Measurements from ENCODE around the gene NEURL2. TPM values are rescaled to one million over a fixed set of nuclear protein-coding genes. Genes with fewer than 3 reads are reported as not detected.
A peak's percentile ranks its signal among the peaks of the same experiment; 100 is the strongest.

Gene NEURL2
- total RNA-seq, 1 donor from 2014 or later, result 4.0 TPM

- Histone ChIP-seq H3K36me3 (peaks cover 49 to 57% of the 10 kb centered on the region in 2 donors), H3K4me3 (no peak overlapping the region), H3K27ac (no peak overlapping the region), H3K4me1 (peaks cover 4 to 5% of the 10 kb centered on the region in 2 donors), H3K27me3 (no peaks in the 10 kb centered on the region), H3K9me3 (no peaks in the 10 kb centered on the region)
- no peak for DNase-seq (ENCODE audit: low spot score in 2 of 2)
- no peak for TF ChIP-seq CTCF (IDR thresholded peaks at IDR 0.05)
- intact Hi-C loops (cut with DNase I), result no loop called here
These were observed 5.7 kb upstream of the NEURL2 start for GRCh38 chr20:45896641-45897161.

GRCh38 chr20:45894797-45895196, 3.8 kb upstream of the NEURL2 start:
- no peak for TF ChIP-seq CTCF (IDR thresholded peaks at IDR 0.05)
- no peaks in the 10 kb centered on the region for H3K27me3 ChIP-seq
- H3K36me3 ChIP-seq, result peaks cover 49 to 57% of the 10 kb centered on the region in 2 donors
- H3K4me1 ChIP-seq, result peaks cover 6 to 8% of the 10 kb centered on the region in 2 donors
- H3K27ac ChIP-seq, result no peak overlapping the region
- DNase-seq (ENCODE audit: low spot score in 2 of 2), result no peak
- intact Hi-C loops (cut with DNase I), result no loop called here
- no peak overlapping the region for H3K4me3 ChIP-seq
- no peaks in the 10 kb centered on the region for H3K9me3 ChIP-seq

GRCh38 chr20:45893831-45894230, 2.8 kb upstream of the NEURL2 start:
- intact Hi-C loops (cut with DNase I), result no loop called here

GRCh38 chr20:45892828-45893500, 2.0 kb upstream of the NEURL2 start:
- intact Hi-C loops (cut with DNase I), result no loop called here
- Histone ChIP-seq H3K9me3 (no peaks in the 10 kb centered on the region), H3K36me3 (peaks cover 33 to 41% of the 10 kb centered on the region in 2 donors), H3K27me3 (no peaks in the 10 kb centered on the region), H3K4me3 (no peak overlapping the region), H3K27ac (no peak overlapping the region), H3K4me1 (peaks cover 8 to 12% of the 10 kb centered on the region in 2 donors)
- DNase-seq (ENCODE audit: low spot score in 2 of 2), result no peak
- TF ChIP-seq CTCF (IDR thresholded peaks at IDR 0.05), result no peak

More at GRCh38 chr20:45893831-45894230, 2.8 kb upstream of the NEURL2 start:
- TF ChIP-seq CTCF (IDR thresholded peaks at IDR 0.05), result no peak
- Histone ChIP-seq H3K4me3 (no peak overlapping the region), H3K27me3 (no peaks in the 10 kb centered on the region), H3K27ac (no peak overlapping the region), H3K9me3 (no peaks in the 10 kb centered on the region), H3K36me3 (peaks cover 41 to 50% of the 10 kb centered on the region in 2 donors), H3K4me1 (peaks cover 8 to 12% of the 10 kb centered on the region in 2 donors)
- DNase-seq (ENCODE audit: low spot score in 2 of 2), result no peak

- no peak for DNase-seq (ENCODE audit: low spot score in 2 of 2)
- peak overlapping the region; percentile 71 to 87 for H3K4me3 ChIP-seq
- TF ChIP-seq CTCF (IDR thresholded peaks at IDR 0.05), result no peak
- H3K27ac ChIP-seq, result peak overlapping the region in 1 of 2 donors; percentile 71
- H3K4me1 ChIP-seq, result peaks cover 8 to 12% of the 10 kb centered on the region in 2 donors
- peaks cover 27 to 40% of the 10 kb centered on the region in 2 donors for H3K36me3 ChIP-seq
- H3K27me3 ChIP-seq, result no peaks in the 10 kb centered on the region
- intact Hi-C loops (cut with DNase I), result no loop called here
- no peaks in the 10 kb centered on the region for H3K9me3 ChIP-seq
These were observed 1.2 kb upstream of the NEURL2 start for GRCh38 chr20:45892049-45892825.
